Measurements from ENCODE around the gene CALN1. TPM values are rescaled to one million over a fixed set of nuclear protein-coding genes. Genes with fewer than 3 reads are reported as not detected.
A peak's percentile ranks its signal among the peaks of the same experiment; 100 is the strongest.

The CALN1 gene
- total and polyA plus RNA-seq, 2 of the 8 experiments (the other 6 are each of a cell fraction or from before 2014, with no cell fraction given), result 6.4 to 15.2 TPM

GRCh38 chr7:72409638-72410015, 2.5 kb downstream of the CALN1 start:
- CTCF ChIA-PET (ENCODE audit: partially characterized antibody), result interaction anchor here (1.2 kb wide), 1 partner anchor 18 kb away, joined by 3 read pairs; no protein-coding TSS in a partner anchor
- FAIRE-seq, result peak; percentile 50
- 56% methylated on average over 3 of the region's 3 CpGs; no CpG with 5 or more reads in 1 of the 2 experiments for WGBS, 2 experiments (ENCODE audit: extremely low coverage in 1 of 2, insufficient coverage in 1 of 2, insufficient read length in 1 of 2, insufficient replicate concordance in 2 of 2, low coverage in 1 of 2, low lambda C conversion rate in 2 of 2, missing lambda C conversion rate in 1 of 2)

More at GRCh38 chr7:72409638-72410015, 2.5 kb downstream of the CALN1 start:
- no peaks in the 10 kb centered on the region for H3K36me3 ChIP-seq (ENCODE audit: control insufficient read depth in 2 of 4, insufficient read depth in 4 of 4, low read length in 3 of 4)
- no peak overlapping the region for H2BK15ac ChIP-seq (ENCODE audit: low read length)
- H3K9ac ChIP-seq (replicated peaks in 1 of 4; ENCODE audit: extremely low read depth in 1 of 4, low read depth in 3 of 4, low read length in 3 of 4), result no peak overlapping the region
- H4K8ac ChIP-seq (ENCODE audit: extremely low read depth, insufficient read depth, low read length), result no peak overlapping the region
- no peaks in the 10 kb centered on the region for H3K27me3 ChIP-seq (replicated peaks in 1 of 4; ENCODE audit: control insufficient read depth in 3 of 4, extremely low read depth in 1 of 4, insufficient read depth in 3 of 4, low read length in 3 of 4)
- H2BK12ac ChIP-seq (ENCODE audit: low read depth, low read length), result no peak overlapping the region
- no peaks in the 10 kb centered on the region for H3K79me2 ChIP-seq (ENCODE audit: control insufficient read depth in 1 of 2, insufficient read depth in 2 of 2, low read length in 2 of 2)
- no peak overlapping the region for H3K14ac ChIP-seq (ENCODE audit: insufficient read length)
- H3K4me2 ChIP-seq (ENCODE audit: insufficient read depth in 1 of 2, low read depth in 2 of 2, low read length in 2 of 2), result no peak overlapping the region
- H4K91ac ChIP-seq (replicated peaks; ENCODE audit: insufficient read length, low read length), result no peak overlapping the region
- no peak overlapping the region for H2AFZ ChIP-seq (ENCODE audit: low read length)
- DNase-seq (ENCODE audit: low read depth in 1 of 2, low spot score in 2 of 2), result no peak
- H3K27ac ChIP-seq (ENCODE audit: low read depth, low read length), result no peak overlapping the region
- H2BK5ac ChIP-seq (ENCODE audit: low read depth, low read length), result no peak overlapping the region
- no peak overlapping the region for H4K5ac ChIP-seq (ENCODE audit: insufficient read length, low read depth, low read length)
- no peak overlapping the region for H2BK120ac ChIP-seq (replicated peaks; ENCODE audit: low read depth, low read length)
- no peak overlapping the region for H3K4ac ChIP-seq (replicated peaks; ENCODE audit: insufficient read length, low read depth, low read length)
- H3K4me3 ChIP-seq (ENCODE audit: extremely low read depth in 1 of 4, insufficient read depth in 2 of 4, low read depth in 3 of 4, low read length in 4 of 4), result no peak overlapping the region
- H2AK5ac ChIP-seq (ENCODE audit: low read depth, low read length), result no peak overlapping the region
- peaks cover 0 to 3% of the 10 kb centered on the region in 2 experiments for H4K20me1 ChIP-seq (replicated peaks in 1 of 2; ENCODE audit: control insufficient read depth in 1 of 2, insufficient read depth in 2 of 2, low read length in 2 of 2)
- H3K9me3 ChIP-seq (ENCODE audit: insufficient read depth in 2 of 2, low read depth in 1 of 2, low read length in 1 of 2), result peaks cover 0 to 5% of the 10 kb centered on the region in 2 experiments; a peak in 1 of 4 replicates
- no peak overlapping the region for H2BK20ac ChIP-seq (ENCODE audit: low read length)
- no peak overlapping the region for H3K23ac ChIP-seq (ENCODE audit: insufficient read length)
- H3K4me1 ChIP-seq (replicated peaks in 1 of 4; ENCODE audit: control insufficient read depth in 3 of 4, insufficient read depth in 4 of 4, low read length in 3 of 4), result no peaks in the 10 kb centered on the region
- H3K23me2 ChIP-seq (ENCODE audit: low read depth, low read length), result peaks cover 6% of the 10 kb centered on the region; the same call in 1 of the 2 replicates
- no peak overlapping the region for H3K18ac ChIP-seq (ENCODE audit: extremely low read depth, low read length)
- H3K79me1 ChIP-seq (ENCODE audit: low read depth, low read length), result no peaks in the 10 kb centered on the region
- POLR2A ChIA-PET (ENCODE audit: partially characterized antibody), result no interaction called here
- no peak overlapping the region for H3K56ac ChIP-seq (replicated peaks; ENCODE audit: insufficient read length, low read depth, low read length)
- TF ChIP-seq EP300 (IDR thresholded peaks at IDR 0.05; ENCODE audit: borderline replicate concordance in 1 of 2, low read depth in 2 of 2, low read length in 2 of 2), result no peak
- no peak for TF ChIP-seq MAFK (IDR thresholded peaks at IDR 0.05; ENCODE audit: low read depth, low read length)
- TF ChIP-seq E2F6 (IDR thresholded peaks at IDR 0.05), result peak; percentile 93
- TF ChIP-seq MAX (IDR thresholded peaks at IDR 0.05), result peak; percentile 48; the same call in 1 of the 2 replicates

Data from H1 (cell line).